K562 (cell line): ENCODE measurements around the gene HNRNPDL. TPM values are rescaled to one million over a fixed set of nuclear protein-coding genes. Genes with fewer than 3 reads are reported as not detected.

Experiments used
- ATAC-seq: fragments of 200-7000 bp; cut with Tn5 transposase; 3 replicates; pipeline ENCODE4 v1.9.1; 2020; ENCODE audit warnings: moderate library complexity
- BruUV-seq: library from RNA; stranded (reverse); fragments of 400-500 nt; replicated peaks from 2 replicates; lab custom pipeline; 2021; lab: Mats Ljungman, UMichigan
- CTCF ChIA-PET: fragments of 300-600 bp; formaldehyde crosslinking; extraction: SDS; loops from one replicate; lab custom pipeline; 2021; ENCODE audit warnings: low intra/inter-chr PET ratio; lab: Yijun Ruan, JAX
- POLR2A ChIA-PET: fragments of 300-600, 350-650 bp; sonication (Branson Sonifier 250); formaldehyde crosslinking; extraction: SDS; loops from one replicate; lab custom pipeline; 2021; ENCODE audit warnings: antibody characterized with exemption, inconsistent platforms; lab: Yijun Ruan, JAX
- DNase-seq, 4 experiments: peaks; one replicate each; pipeline versions ENCODE4 v3.0.0 to v3.0.0-alpha.2; 2011 to 2018; ENCODE audit warnings: low spot score in 3 of 4, mixed read lengths in 3 of 4; ENCODE audit errors: extremely low read depth in 1 of 4
- FAIRE-seq: peaks from 2 replicates; lab custom pipeline; 2011; peaks lifted over from hg19 to GRCh38; lab: Jason Lieb, UNC
- H2AFZ ChIP-seq: 2 replicates; pipeline ENCODE4 v1.6.0; 2011; ENCODE audit warnings: low read depth, low read length, control low read depth, inconsistent platforms
- H3K27ac ChIP-seq: fragments of 200-600 bp; 3 replicates; pipeline ENCODE4 v1.8.0; 2011; ENCODE audit warnings: low read depth, mild to moderate bottlenecking, control low read depth, inconsistent platforms, low read length, moderate library complexity, mixed read lengths; ENCODE audit errors: extremely low read depth
- H3K27me3 ChIP-seq, 2 experiments: fragments of 300-600 bp in 1 of 2; 2 replicates in 1 of 2; 3 replicates in 1 of 2; pipeline versions ENCODE4 v1.6.0 to v1.8.0; 2011; ENCODE audit warnings: inconsistent platforms in 2 of 2, low read length in 2 of 2, mild to moderate bottlenecking in 1 of 2, mixed read lengths in 1 of 2, moderate library complexity in 1 of 2; ENCODE audit not compliant: control insufficient read depth in 2 of 2, insufficient read depth in 2 of 2
- H3K36me3 ChIP-seq: fragments of 300-600 bp; 3 replicates; pipeline ENCODE4 v1.8.0; 2011; ENCODE audit warnings: mild to moderate bottlenecking, low read length, inconsistent platforms; ENCODE audit not compliant: control insufficient read depth, insufficient read depth
- H3K4me1 ChIP-seq, 2 experiments: fragments of 200-600 bp in 1 of 2; replicated peaks in 1 of 2; 2 replicates in 1 of 2; 3 replicates in 1 of 2; pipeline versions ENCODE4 v1.5.1 to v1.8.0; 2011; ENCODE audit warnings: inconsistent platforms in 2 of 2, low read length in 2 of 2, mild to moderate bottlenecking in 1 of 2, mixed read lengths in 1 of 2, moderate library complexity in 1 of 2; ENCODE audit not compliant: control insufficient read depth in 2 of 2, insufficient read depth in 2 of 2
- H3K4me2 ChIP-seq: 2 replicates; pipeline ENCODE4 v1.6.1; 2011; ENCODE audit warnings: low read length, control low read depth, inconsistent platforms, mixed read lengths; ENCODE audit not compliant: insufficient read depth
- H3K4me3 ChIP-seq: fragments of 200-600 bp; sonication (generic), shearing (Covaris generic); 2 replicates; pipeline ENCODE4 v1.5.1; 2016; ENCODE audit warnings: control low read depth, inconsistent platforms
- H3K79me2 ChIP-seq: fragments of 200-600 bp; 3 replicates; pipeline ENCODE4 v1.8.0; 2011; ENCODE audit warnings: low read length, inconsistent platforms; ENCODE audit not compliant: control insufficient read depth, insufficient read depth
- H3K9ac ChIP-seq, 2 experiments: 2 replicates each; pipeline versions ENCODE4 v1.6.0 to v1.6.1; 2011; ENCODE audit warnings: low read depth in 2 of 2, low read length in 2 of 2, control low read depth in 1 of 2, inconsistent platforms in 1 of 2, mild to moderate bottlenecking in 1 of 2, mixed read lengths in 1 of 2; ENCODE audit not compliant: insufficient read depth in 1 of 2
- H3K9me1 ChIP-seq: one replicate; pipeline ENCODE4 v1.6.0; 2011; ENCODE audit warnings: inconsistent platforms, mild to moderate bottlenecking, low read length, moderate library complexity; ENCODE audit not compliant: control insufficient read depth, insufficient read depth
- H3K9me3 ChIP-seq: replicated peaks from 2 replicates; pipeline ENCODE4 v1.5.1; 2011; ENCODE audit warnings: low read depth, low read length, inconsistent platforms; ENCODE audit not compliant: control insufficient read depth, insufficient read depth
- H4K20me1 ChIP-seq: replicated peaks from 2 replicates; pipeline ENCODE4 v1.6.1; 2011; ENCODE audit warnings: low read length, inconsistent platforms, mixed read lengths; ENCODE audit not compliant: control insufficient read depth, insufficient read depth
- ID3 ChIP-seq, 2 experiments: fragments of 250-450 bp in 1 of 2; fragments of 450-650 bp in 1 of 2; sonication (Bioruptor Pico) in 1 of 2; IDR thresholded peaks; 2 replicates each; pipeline versions ENCODE4 v1.6.1 to v1.8.0; 2016 to 2021; ENCODE audit warnings: mild to moderate bottlenecking in 2 of 2, moderate library complexity in 2 of 2, missing compliant biosample characterization in 1 of 2, missing genetic modification characterization in 1 of 2
- MCM3 ChIP-seq: fragments of 450-650 bp; IDR thresholded peaks from 2 replicates; pipeline ENCODE4 v1.6.1; 2016
- ZBTB7A ChIP-seq: IDR thresholded peaks from 2 replicates; pipeline ENCODE4 v1.6.1; 2011; ENCODE audit warnings: low read depth, mild to moderate bottlenecking, low read length, moderate library complexity, borderline replicate concordance; ENCODE audit not compliant: control insufficient read depth
- ZNF57 ChIP-seq: fragments of 450-650 bp; formaldehyde crosslinking; IDR thresholded peaks from 2 replicates; pipeline ENCODE4 v1.4.0; 2020; ENCODE audit warnings: mild to moderate bottlenecking, moderate library complexity
- ZSCAN32 ChIP-seq: fragments of 450-650 bp; formaldehyde crosslinking; IDR thresholded peaks from 2 replicates; pipeline ENCODE4 v1.4.0; 2020; ENCODE audit warnings: mild to moderate bottlenecking, moderate library complexity
- WGBS: fragments of 100-300 bp; shearing (Covaris generic); methylation state at CpG from one replicate; pipeline ENCODE4 v1.1.6; 2016; ENCODE audit warnings: low coverage, mixed read lengths; ENCODE audit not compliant: insufficient coverage; ENCODE audit errors: missing lambda C conversion rate; 5-methylcytosine and 5-hydroxymethylcytosine counted together
- in situ Hi-C: fragments of 300-500 bp; cut with MboI; formaldehyde crosslinking; loops from 4 replicates; pipeline ENCODE4 v1.15.0; 2018; ENCODE audit warnings: inconsistent platforms, mixed read lengths
- intact Hi-C: fragments of 100-400 bp; cut with micrococcal nuclease; formaldehyde crosslinking; loops from 2 replicates; pipeline ENCODE4 v1.14.2; 2022
- polyA plus RNA-seq, 8 experiments: library from polyadenylated mRNA; depleted of rRNA in 4 of 8; stranded (reverse) in 5 of 8; unstranded in 3 of 8; fragments of >200 nt; fragmentation: Nextera tagmentation in 2 of 8; fragmentation: Illumina TruSeq in 1 of 8; extraction: Ambion mirVana in 2 of 8; extraction: Trizol in 1 of 8; gene quantifications; 2 replicates each; pipeline versions ENCODE4 v1.2.1 to v1.2.3, GENCODE V29; 2011 to 2014; ENCODE audit warnings: inconsistent platforms in 1 of 8, missing spikeins in 1 of 8
- total RNA-seq, 7 experiments: library from RNA; depleted of rRNA in 6 of 7; stranded (reverse); fragments of >200 nt in 6 of 7; fragmentation: Illumina TruSeq in 2 of 7; extraction: Trizol in 2 of 7; gene quantifications; 2 replicates each; pipeline versions ENCODE4 v1.2.1 to v1.2.3, GENCODE V29; 2011 to 2021; ENCODE audit warnings: low replicate concordance in 1 of 7
- TF ChIP-seq, protein P1 (sequence below): fragments of 200-600 bp; sonication (generic); IDR thresholded peaks from one replicate; pipeline ENCODE4 v1.6.1; 2012; ENCODE audit warnings: mild to moderate bottlenecking, low read depth, low read length, inconsistent platforms

The HNRNPDL gene
- total and polyA plus RNA-seq, 9 of the 15 experiments (the other 6 are each of a cell fraction or from before 2014, with no cell fraction given) = 243 to 652 (median 351) TPM

DNA sequence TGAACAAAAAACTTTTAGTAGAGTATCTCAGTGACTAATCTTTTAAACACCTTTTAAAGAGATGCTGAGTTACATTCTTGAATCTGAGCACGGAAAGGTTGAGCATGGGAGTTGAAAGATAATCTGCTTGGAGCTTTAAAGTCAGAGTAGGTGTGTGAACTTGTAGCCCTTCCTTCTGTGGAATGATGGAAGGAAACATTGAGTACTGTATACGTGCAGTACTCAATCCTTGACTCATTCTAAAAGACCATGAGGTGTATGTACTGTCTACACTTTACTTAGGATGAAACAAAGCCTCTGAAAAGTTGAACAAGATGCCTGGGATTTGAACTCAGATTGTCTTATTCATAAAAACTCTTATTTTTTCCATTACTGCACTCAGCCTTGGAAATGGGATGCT is 3.5 kb upstream of the HNRNPDL start:
- H3K36me3 ChIP-seq = peaks cover 40% of the 10 kb centered on the region; the same call in 2 of the 3 replicates
- FAIRE-seq (no peak), DNase-seq (no peak), ATAC-seq (no peak)
- H3K27ac ChIP-seq = no peak overlapping the region
- no peak overlapping the region for H3K9ac ChIP-seq
- no TSS peak for BruUV-seq
- TF ChIP-seq ID3 (CRISPR knock-in tag; IDR thresholded peaks at IDR 0.05) = no peak
- no peak for TF ChIP-seq ID3 (tag; IDR thresholded peaks at IDR 0.05)
- no peak for TF ChIP-seq ZSCAN32
- no peak for TF ChIP-seq ZNF57 (CRISPR knock-in tag)
- no peak for TF ChIP-seq MCM3
- TF ChIP-seq, protein P1, sequence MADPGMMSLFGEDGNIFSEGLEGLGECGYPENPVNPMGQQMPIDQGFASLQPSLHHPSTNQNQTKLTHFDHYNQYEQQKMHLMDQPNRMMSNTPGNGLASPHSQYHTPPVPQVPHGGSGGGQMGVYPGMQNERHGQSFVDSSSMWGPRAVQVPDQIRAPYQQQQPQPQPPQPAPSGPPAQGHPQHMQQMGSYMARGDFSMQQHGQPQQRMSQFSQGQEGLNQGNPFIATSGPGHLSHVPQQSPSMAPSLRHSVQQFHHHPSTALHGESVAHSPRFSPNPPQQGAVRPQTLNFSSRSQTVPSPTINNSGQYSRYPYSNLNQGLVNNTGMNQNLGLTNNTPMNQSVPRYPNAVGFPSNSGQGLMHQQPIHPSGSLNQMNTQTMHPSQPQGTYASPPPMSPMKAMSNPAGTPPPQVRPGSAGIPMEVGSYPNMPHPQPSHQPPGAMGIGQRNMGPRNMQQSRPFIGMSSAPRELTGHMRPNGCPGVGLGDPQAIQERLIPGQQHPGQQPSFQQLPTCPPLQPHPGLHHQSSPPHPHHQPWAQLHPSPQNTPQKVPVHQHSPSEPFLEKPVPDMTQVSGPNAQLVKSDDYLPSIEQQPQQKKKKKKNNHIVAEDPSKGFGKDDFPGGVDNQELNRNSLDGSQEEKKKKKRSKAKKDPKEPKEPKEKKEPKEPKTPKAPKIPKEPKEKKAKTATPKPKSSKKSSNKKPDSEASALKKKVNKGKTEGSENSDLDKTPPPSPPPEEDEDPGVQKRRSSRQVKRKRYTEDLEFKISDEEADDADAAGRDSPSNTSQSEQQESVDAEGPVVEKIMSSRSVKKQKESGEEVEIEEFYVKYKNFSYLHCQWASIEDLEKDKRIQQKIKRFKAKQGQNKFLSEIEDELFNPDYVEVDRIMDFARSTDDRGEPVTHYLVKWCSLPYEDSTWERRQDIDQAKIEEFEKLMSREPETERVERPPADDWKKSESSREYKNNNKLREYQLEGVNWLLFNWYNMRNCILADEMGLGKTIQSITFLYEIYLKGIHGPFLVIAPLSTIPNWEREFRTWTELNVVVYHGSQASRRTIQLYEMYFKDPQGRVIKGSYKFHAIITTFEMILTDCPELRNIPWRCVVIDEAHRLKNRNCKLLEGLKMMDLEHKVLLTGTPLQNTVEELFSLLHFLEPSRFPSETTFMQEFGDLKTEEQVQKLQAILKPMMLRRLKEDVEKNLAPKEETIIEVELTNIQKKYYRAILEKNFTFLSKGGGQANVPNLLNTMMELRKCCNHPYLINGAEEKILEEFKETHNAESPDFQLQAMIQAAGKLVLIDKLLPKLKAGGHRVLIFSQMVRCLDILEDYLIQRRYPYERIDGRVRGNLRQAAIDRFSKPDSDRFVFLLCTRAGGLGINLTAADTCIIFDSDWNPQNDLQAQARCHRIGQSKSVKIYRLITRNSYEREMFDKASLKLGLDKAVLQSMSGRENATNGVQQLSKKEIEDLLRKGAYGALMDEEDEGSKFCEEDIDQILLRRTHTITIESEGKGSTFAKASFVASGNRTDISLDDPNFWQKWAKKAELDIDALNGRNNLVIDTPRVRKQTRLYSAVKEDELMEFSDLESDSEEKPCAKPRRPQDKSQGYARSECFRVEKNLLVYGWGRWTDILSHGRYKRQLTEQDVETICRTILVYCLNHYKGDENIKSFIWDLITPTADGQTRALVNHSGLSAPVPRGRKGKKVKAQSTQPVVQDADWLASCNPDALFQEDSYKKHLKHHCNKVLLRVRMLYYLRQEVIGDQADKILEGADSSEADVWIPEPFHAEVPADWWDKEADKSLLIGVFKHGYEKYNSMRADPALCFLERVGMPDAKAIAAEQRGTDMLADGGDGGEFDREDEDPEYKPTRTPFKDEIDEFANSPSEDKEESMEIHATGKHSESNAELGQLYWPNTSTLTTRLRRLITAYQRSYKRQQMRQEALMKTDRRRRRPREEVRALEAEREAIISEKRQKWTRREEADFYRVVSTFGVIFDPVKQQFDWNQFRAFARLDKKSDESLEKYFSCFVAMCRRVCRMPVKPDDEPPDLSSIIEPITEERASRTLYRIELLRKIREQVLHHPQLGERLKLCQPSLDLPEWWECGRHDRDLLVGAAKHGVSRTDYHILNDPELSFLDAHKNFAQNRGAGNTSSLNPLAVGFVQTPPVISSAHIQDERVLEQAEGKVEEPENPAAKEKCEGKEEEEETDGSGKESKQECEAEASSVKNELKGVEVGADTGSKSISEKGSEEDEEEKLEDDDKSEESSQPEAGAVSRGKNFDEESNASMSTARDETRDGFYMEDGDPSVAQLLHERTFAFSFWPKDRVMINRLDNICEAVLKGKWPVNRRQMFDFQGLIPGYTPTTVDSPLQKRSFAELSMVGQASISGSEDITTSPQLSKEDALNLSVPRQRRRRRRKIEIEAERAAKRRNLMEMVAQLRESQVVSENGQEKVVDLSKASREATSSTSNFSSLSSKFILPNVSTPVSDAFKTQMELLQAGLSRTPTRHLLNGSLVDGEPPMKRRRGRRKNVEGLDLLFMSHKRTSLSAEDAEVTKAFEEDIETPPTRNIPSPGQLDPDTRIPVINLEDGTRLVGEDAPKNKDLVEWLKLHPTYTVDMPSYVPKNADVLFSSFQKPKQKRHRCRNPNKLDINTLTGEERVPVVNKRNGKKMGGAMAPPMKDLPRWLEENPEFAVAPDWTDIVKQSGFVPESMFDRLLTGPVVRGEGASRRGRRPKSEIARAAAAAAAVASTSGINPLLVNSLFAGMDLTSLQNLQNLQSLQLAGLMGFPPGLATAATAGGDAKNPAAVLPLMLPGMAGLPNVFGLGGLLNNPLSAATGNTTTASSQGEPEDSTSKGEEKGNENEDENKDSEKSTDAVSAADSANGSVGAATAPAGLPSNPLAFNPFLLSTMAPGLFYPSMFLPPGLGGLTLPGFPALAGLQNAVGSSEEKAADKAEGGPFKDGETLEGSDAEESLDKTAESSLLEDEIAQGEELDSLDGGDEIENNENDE = no peak
- no peak for TF ChIP-seq ZBTB7A
- peaks cover 13 to 26% of the 10 kb centered on the region in 2 experiments; a peak in 4 of 5 replicates for H3K4me1 ChIP-seq
- intact Hi-C loops = no loop called here
- H3K79me2 ChIP-seq = peaks cover 95% of the 10 kb centered on the region
- 38% methylated on average over 2 of the region's 2 CpGs for WGBS
- H2AFZ ChIP-seq = no peak overlapping the region
- ChIA-PET POLR2A (no interaction called here), CTCF (interaction anchor here (0.7 kb wide), 1 partner anchor 13 kb away, joined by 3 read pairs; no protein-coding TSS in a partner anchor)
- H3K4me3 ChIP-seq = no peak overlapping the region
- peaks cover 5% of the 10 kb centered on the region; the same call in 1 of the 2 replicates for H4K20me1 ChIP-seq
- in situ Hi-C loops = no loop called here
- no peaks in the 10 kb centered on the region for H3K27me3 ChIP-seq
- no peaks in the 10 kb centered on the region for H3K9me1 ChIP-seq
- H3K4me2 ChIP-seq = no peak overlapping the region
- H3K9me3 ChIP-seq = 0 out of 2 replicates have a peak, but pooled peaks cover 1% of the 10 kb centered on the region
